ENCODE data around the gene PPT1. TPM values are rescaled to one million over a fixed set of nuclear protein-coding genes. Genes with fewer than 3 reads are reported as not detected.

Gene PPT1
- total RNA-seq, 2 donors from 2014 or later = 68.5 to 89.8 TPM

- H3K9me3 ChIP-seq = no peaks in the 10 kb centered on the region
- ATAC-seq (ENCODE audit: insufficient number of reproducible peaks, low FRiP score, low read depth) = no peak
- H3K27me3 ChIP-seq (replicated peaks; ENCODE audit: insufficient read depth) = no peaks in the 10 kb centered on the region
- peaks cover 41% of the 10 kb centered on the region for H3K36me3 ChIP-seq
- peak overlapping the region; percentile 25 for H3K4me3 ChIP-seq
- DNase-seq (ENCODE audit: low spot score) = no peak
- no peak for TF ChIP-seq CTCF (IDR thresholded peaks at IDR 0.05)
- H3K4me1 ChIP-seq (ENCODE audit: control insufficient read depth in 1 of 2, low read depth in 2 of 2) = peaks cover 59 to 68% of the 10 kb centered on the region in 2 donors
- peak overlapping the region; percentile 19 to 51 for H3K27ac ChIP-seq
Observed at GRCh38 chr1:40059338-40059959, 37.6 kb downstream of the PPT1 start.

- ATAC-seq (ENCODE audit: insufficient number of reproducible peaks, low FRiP score, low read depth) = no peak
- no peaks in the 10 kb centered on the region for H3K9me3 ChIP-seq
- peak overlapping the region; percentile 14 to 19 for H3K27ac ChIP-seq
- H3K36me3 ChIP-seq = peaks cover 34% of the 10 kb centered on the region
- DNase-seq (ENCODE audit: low spot score) = no peak
- TF ChIP-seq CTCF (IDR thresholded peaks at IDR 0.05) = no peak
- H3K4me3 ChIP-seq = peak overlapping the region; percentile 25
- H3K4me1 ChIP-seq (ENCODE audit: control insufficient read depth in 1 of 2, low read depth in 2 of 2) = peaks cover 62 to 68% of the 10 kb centered on the region in 2 donors
- no peaks in the 10 kb centered on the region for H3K27me3 ChIP-seq (replicated peaks; ENCODE audit: insufficient read depth)
Observed at GRCh38 chr1:40058453-40059337, 38.4 kb downstream of the PPT1 start.

DNA sequence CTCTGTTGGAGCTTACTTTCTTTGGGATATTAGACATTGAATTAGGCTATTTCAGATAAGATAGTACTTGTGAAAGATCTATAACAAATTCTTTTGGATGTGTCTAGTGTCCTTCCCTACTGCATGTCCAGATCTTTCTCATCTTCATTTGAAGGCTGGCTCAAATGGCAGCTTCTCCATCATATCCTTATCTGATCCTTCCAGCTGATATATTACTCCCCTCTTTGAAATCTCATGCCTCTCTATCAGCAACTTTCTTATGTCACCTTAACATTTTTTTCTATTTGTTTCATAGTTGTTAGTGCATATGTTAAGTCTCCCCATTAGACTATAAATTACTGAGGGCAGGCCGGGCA, 39.0 kb downstream of the PPT1 start:
- H3K9me3 ChIP-seq = no peaks in the 10 kb centered on the region
- H3K4me3 ChIP-seq = no peak overlapping the region
- peaks cover 66 to 73% of the 10 kb centered on the region in 2 donors for H3K4me1 ChIP-seq (ENCODE audit: control insufficient read depth in 1 of 2, low read depth in 2 of 2)
- no peak for TF ChIP-seq CTCF (IDR thresholded peaks at IDR 0.05)
- no peak for ATAC-seq (ENCODE audit: insufficient number of reproducible peaks, low FRiP score, low read depth)
- DNase-seq (ENCODE audit: low spot score) = no peak
- H3K27ac ChIP-seq = peak overlapping the region; percentile 14 to 19
- peaks cover 27% of the 10 kb centered on the region for H3K36me3 ChIP-seq
- H3K27me3 ChIP-seq (replicated peaks; ENCODE audit: insufficient read depth) = no peaks in the 10 kb centered on the region

DNA sequence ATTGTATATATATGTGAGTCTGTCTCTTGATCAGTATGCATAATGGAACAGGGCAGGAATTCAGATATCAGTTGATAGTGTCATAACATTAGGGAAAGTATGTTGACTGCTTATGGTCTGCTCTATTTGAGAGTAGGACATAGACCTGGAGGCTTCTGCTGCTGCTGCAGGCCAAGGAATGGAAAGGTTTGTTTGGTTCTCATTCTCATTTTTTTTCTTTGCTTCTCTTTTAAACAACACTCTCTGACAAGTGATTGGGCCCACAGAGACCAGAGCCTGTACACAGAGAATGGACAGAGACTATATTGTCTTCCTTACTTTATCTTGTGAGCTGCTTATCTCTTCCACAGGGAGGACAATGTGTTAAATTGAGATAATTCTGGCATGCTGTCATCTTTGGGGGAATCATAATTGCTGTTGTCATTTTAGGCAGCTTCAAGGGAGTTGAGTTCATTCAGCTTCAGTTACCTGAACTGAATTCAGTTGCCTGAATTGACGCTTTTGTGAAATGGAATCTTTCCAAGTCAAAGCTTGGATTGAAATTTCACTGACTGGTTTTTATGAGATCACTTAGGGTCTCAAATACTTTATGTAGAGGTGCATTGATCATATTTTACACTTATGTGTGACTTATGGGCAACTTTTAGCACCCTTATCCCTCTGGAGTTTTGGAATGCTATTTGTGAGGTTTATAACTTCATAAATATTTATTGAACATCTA, 39.6 kb downstream of the PPT1 start:
- Histone ChIP-seq H3K4me3 (peak overlapping the region; percentile 11), H3K27ac (no peak overlapping the region), H3K27me3 (replicated peaks; ENCODE audit: insufficient read depth) (no peaks in the 10 kb centered on the region), H3K4me1 (ENCODE audit: control insufficient read depth in 1 of 2, low read depth in 2 of 2) (peaks cover 70 to 79% of the 10 kb centered on the region in 2 donors), H3K36me3 (peaks cover 25% of the 10 kb centered on the region), H3K9me3 (no peaks in the 10 kb centered on the region)
- no peak for DNase-seq (ENCODE audit: low spot score)
- no peak for TF ChIP-seq CTCF (IDR thresholded peaks at IDR 0.05)
- no peak for ATAC-seq (ENCODE audit: insufficient number of reproducible peaks, low FRiP score, low read depth)

All from thoracic aorta (tissue), 2 donors.